ENCODE measurements around the gene RAMP3. TPM values are rescaled to one million over a fixed set of nuclear protein-coding genes. Genes with fewer than 3 reads are reported as not detected.
A peak's percentile ranks its signal among the peaks of the same experiment; 100 is the strongest.

The RAMP3 gene
- total RNA-seq, 1 donor from 2014 or later, result not detected

- TF ChIP-seq CTCF (IDR thresholded peaks at IDR 0.05; ENCODE audit: unreplicated experiment), result no peak
- Mint-ChIP-seq H3K27me3 (peaks cover 47% of the 10 kb centered on the region), H3K4me1 (ENCODE audit: low read depth) (no peaks in the 10 kb centered on the region), H3K27ac (no peak overlapping the region), H3K36me3 (ENCODE audit: insufficient read depth) (no peaks in the 10 kb centered on the region), H3K9me3 (ENCODE audit: low read depth) (no peaks in the 10 kb centered on the region), H3K4me3 (ENCODE audit: low read depth) (no peak overlapping the region)
- no peak for DNase-seq (ENCODE audit: low spot score, unreplicated experiment)
Measured at GRCh38 chr7:45216622-45217165, 59.1 kb downstream of the RAMP3 start.

GRCh38 chr7:45217358-45217757 lies 59.8 kb downstream of the RAMP3 start:
- Mint-ChIP-seq H3K27ac (no peak overlapping the region), H3K27me3 (peaks cover 45% of the 10 kb centered on the region), H3K36me3 (ENCODE audit: insufficient read depth) (no peaks in the 10 kb centered on the region), H3K4me3 (ENCODE audit: low read depth) (no peak overlapping the region), H3K9me3 (ENCODE audit: low read depth) (no peaks in the 10 kb centered on the region), H3K4me1 (ENCODE audit: low read depth) (no peaks in the 10 kb centered on the region)
- TF ChIP-seq CTCF (IDR thresholded peaks at IDR 0.05; ENCODE audit: unreplicated experiment), result peak; percentile 63
- DNase-seq (ENCODE audit: low spot score, unreplicated experiment), result no peak

- Mint-ChIP-seq H3K4me3 (ENCODE audit: low read depth) (no peak overlapping the region), H3K36me3 (ENCODE audit: insufficient read depth) (no peaks in the 10 kb centered on the region), H3K27me3 (peaks cover 46% of the 10 kb centered on the region), H3K4me1 (ENCODE audit: low read depth) (no peaks in the 10 kb centered on the region), H3K9me3 (ENCODE audit: low read depth) (no peaks in the 10 kb centered on the region), H3K27ac (no peak overlapping the region)
- TF ChIP-seq CTCF (IDR thresholded peaks at IDR 0.05; ENCODE audit: unreplicated experiment), result no peak
- no peak for DNase-seq (ENCODE audit: low spot score, unreplicated experiment)
Measured at GRCh38 chr7:45219130-45219529, 61.5 kb downstream of the RAMP3 start.

- no peak overlapping the region for H3K27ac Mint-ChIP-seq
- H3K4me3 Mint-ChIP-seq (ENCODE audit: low read depth), result no peak overlapping the region
- no peaks in the 10 kb centered on the region for H3K9me3 Mint-ChIP-seq (ENCODE audit: low read depth)
- no peak for DNase-seq (ENCODE audit: low spot score, unreplicated experiment)
- H3K36me3 Mint-ChIP-seq (ENCODE audit: insufficient read depth), result no peaks in the 10 kb centered on the region
- H3K4me1 Mint-ChIP-seq (ENCODE audit: low read depth), result no peaks in the 10 kb centered on the region
- peaks cover 38% of the 10 kb centered on the region for H3K27me3 Mint-ChIP-seq
- TF ChIP-seq CTCF (IDR thresholded peaks at IDR 0.05; ENCODE audit: unreplicated experiment), result no peak
Measured at GRCh38 chr7:45219801-45220435, 62.3 kb downstream of the RAMP3 start.

- H3K4me3 Mint-ChIP-seq (ENCODE audit: low read depth), result no peak overlapping the region
- TF ChIP-seq CTCF (IDR thresholded peaks at IDR 0.05; ENCODE audit: unreplicated experiment), result no peak
- no peaks in the 10 kb centered on the region for H3K4me1 Mint-ChIP-seq (ENCODE audit: low read depth)
- H3K27me3 Mint-ChIP-seq, result peaks cover 28% of the 10 kb centered on the region
- no peak overlapping the region for H3K27ac Mint-ChIP-seq
- H3K36me3 Mint-ChIP-seq (ENCODE audit: insufficient read depth), result no peaks in the 10 kb centered on the region
- H3K9me3 Mint-ChIP-seq (ENCODE audit: low read depth), result no peaks in the 10 kb centered on the region
- DNase-seq (ENCODE audit: low spot score, unreplicated experiment), result no peak
Measured at GRCh38 chr7:45220846-45221618, 63.4 kb downstream of the RAMP3 start.

All from progenitor cell of endocrine pancreas (in vitro differentiated cells).